Measurements from ENCODE around the gene TIMM17A. TPM values are rescaled to one million over a fixed set of nuclear protein-coding genes. Genes with fewer than 3 reads are reported as not detected.
"Not testable (repeated sequence)": the region's sequence is repeated elsewhere in the genome, so short reads cannot be mapped to it uniquely, and the experiment has no call there.

Gene TIMM17A
- total RNA-seq, 4 donors from 2014 or later: 18.7 to 34.9 (median 29.7) TPM

DNA sequence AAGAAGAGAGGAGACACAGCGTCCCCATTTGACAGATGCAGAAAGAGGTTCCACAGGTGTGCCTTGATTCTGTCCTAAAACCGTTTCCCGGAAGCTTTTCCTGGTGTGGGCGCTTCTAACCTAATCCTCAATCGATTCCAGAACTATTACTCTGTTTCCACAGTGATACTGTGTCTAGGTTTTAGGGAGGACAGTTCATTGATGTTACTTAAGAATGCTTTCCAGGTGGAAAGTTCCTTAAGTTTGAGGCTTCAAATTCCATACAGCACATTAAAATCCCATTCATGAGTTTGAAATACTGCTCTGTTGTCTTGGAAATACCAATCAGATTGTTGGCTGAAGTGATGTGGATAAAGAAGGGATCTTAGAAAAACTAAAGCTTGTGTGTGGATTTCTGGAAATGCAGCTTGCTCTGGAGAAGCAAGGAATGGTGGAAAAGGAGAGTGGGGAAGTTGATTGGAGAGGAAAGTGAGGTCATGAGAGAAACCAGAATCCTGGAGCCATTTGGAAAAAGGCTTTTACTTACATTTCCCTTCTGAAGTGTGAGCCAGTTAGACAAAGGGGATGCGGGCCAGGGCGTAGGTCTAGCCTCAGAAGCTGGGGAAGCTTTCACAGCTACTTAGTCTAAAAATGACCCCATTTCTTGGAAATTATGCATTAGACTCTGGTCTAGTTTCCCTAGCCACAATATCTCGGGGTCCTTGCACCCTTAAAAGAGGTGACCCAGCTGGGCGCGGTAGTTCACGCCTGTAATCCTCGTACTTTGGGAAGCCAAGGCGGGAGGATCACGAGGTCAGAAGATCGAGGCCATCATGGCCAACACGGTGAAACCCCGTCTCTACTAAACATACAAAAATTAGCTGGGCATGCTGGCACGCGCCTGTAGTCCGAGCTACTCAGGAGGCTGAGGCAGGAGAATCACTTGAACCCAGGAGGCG, 61.8 kb downstream of the TIMM17A start:
- Histone ChIP-seq H3K9me3 (no peaks in the 10 kb centered on the region), H3K4me1 (no peaks in the 10 kb centered on the region), H3K4me3 (no peak overlapping the region), H3K36me3 (no peaks in the 10 kb centered on the region), H3K27ac (no peak overlapping the region), H3K27me3 (no peaks in the 10 kb centered on the region)
- no peak for DNase-seq
- TF ChIP-seq POLR2A (IDR thresholded peaks at IDR 0.05): no peak
- TF ChIP-seq, protein P1, sequence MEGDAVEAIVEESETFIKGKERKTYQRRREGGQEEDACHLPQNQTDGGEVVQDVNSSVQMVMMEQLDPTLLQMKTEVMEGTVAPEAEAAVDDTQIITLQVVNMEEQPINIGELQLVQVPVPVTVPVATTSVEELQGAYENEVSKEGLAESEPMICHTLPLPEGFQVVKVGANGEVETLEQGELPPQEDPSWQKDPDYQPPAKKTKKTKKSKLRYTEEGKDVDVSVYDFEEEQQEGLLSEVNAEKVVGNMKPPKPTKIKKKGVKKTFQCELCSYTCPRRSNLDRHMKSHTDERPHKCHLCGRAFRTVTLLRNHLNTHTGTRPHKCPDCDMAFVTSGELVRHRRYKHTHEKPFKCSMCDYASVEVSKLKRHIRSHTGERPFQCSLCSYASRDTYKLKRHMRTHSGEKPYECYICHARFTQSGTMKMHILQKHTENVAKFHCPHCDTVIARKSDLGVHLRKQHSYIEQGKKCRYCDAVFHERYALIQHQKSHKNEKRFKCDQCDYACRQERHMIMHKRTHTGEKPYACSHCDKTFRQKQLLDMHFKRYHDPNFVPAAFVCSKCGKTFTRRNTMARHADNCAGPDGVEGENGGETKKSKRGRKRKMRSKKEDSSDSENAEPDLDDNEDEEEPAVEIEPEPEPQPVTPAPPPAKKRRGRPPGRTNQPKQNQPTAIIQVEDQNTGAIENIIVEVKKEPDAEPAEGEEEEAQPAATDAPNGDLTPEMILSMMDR (IDR thresholded peaks at IDR 0.05): no peak
- intact Hi-C loops (cut with DNase I; ENCODE audit: low total_unique reads): loop anchor here (5.0 kb wide), 1 partner anchor 105 kb away; the partner anchor contains the start of gene GPR37L1

DNA sequence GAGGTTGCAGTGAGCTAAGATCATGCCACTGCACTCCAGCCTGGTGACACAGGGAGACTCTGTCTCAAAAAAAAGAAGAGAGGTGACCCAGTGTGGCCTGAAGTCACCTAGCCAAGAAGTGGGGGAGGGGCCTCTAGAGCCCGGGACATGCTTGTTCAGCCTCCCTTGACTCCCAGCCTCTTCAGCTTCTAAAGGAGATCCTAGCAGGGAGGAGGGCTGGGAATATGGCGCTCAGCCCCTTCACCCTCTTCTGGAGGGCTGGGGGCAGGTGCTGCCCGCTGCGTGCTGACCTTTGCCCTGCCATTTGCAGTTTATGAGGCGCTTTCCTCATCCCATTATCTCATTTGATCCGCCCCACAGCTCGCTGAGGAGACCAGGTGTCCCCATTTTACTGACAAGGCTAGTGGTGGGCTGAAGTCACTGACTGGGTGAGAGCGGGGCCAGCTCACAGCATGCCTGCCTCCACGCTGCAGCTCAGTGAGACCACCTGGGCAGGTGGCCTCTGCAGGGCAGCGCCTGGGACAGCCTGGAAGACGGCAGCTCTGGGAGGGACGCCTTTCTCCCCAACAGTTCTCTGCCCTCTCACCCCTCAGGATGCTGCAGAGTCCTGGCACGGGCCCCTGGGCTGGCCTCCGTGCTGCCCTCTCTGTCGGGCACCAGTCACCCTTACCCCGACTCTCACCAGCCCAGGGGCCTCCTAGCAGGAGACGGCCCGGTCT, 62.6 kb downstream of the TIMM17A start:
- no peaks in the 10 kb centered on the region for H3K4me1 ChIP-seq
- no peak for DNase-seq
- no peak overlapping the region for H3K27ac ChIP-seq
- no peak overlapping the region for H3K4me3 ChIP-seq
- TF ChIP-seq, protein P1 (IDR thresholded peaks at IDR 0.05): no peak
- TF ChIP-seq POLR2A (IDR thresholded peaks at IDR 0.05): no peak
- no peaks in the 10 kb centered on the region for H3K27me3 ChIP-seq
- no peaks in the 10 kb centered on the region for H3K36me3 ChIP-seq
- intact Hi-C loops (cut with DNase I; ENCODE audit: low total_unique reads): loop anchor here (5.0 kb wide), 1 partner anchor 104 kb away; the partner anchor contains the start of gene GPR37L1
- no peaks in the 10 kb centered on the region for H3K9me3 ChIP-seq

DNA sequence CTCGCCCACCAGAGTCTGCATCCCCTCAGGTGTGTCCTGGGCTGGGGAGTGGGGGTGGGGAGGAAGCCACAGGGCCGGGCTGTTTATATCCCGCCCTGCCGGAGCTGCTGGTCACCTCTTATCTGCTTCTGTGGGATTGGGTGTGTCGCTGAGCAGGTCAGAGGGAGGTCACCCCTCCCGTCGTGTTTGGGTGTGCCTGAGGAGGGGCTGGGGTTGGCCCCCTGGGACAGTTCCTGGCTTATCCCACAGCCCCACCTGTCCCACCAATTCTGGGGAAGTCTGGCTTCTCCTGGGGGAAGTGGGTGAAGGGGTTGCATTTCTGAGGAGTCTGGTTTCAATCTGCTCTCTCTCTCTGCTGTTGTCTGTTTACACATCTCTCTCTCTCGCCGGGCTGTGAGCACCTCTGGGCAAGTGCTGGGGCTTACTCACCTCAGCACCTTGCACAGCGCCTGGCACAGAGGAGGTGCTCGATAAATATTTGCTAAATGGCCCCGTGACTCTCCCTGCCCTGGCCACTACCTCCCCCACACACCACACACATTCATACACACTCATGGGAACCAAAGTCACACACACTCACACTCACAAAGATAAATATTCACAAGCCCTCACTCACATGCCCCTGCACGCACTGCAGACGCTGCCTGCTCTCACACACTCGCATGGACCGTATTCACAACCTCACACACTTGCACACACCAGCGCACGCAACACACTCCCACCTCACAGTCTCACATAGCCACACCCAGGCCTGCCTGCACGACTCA, 63.3 kb downstream of the TIMM17A start:
- Histone ChIP-seq H3K27me3 (no peaks in the 10 kb centered on the region), H3K4me1 (no peaks in the 10 kb centered on the region), H3K36me3 (no peaks in the 10 kb centered on the region), H3K4me3 (no peak overlapping the region), H3K9me3 (no peaks in the 10 kb centered on the region), H3K27ac (no peak overlapping the region)
- intact Hi-C loops (cut with DNase I; ENCODE audit: low total_unique reads): loop anchor here (5.0 kb wide), 1 partner anchor 104 kb away; the partner anchor contains the start of gene GPR37L1
- TF ChIP-seq POLR2A (IDR thresholded peaks at IDR 0.05): no peak
- TF ChIP-seq, protein P1 (IDR thresholded peaks at IDR 0.05): no peak
- no peak for DNase-seq

DNA sequence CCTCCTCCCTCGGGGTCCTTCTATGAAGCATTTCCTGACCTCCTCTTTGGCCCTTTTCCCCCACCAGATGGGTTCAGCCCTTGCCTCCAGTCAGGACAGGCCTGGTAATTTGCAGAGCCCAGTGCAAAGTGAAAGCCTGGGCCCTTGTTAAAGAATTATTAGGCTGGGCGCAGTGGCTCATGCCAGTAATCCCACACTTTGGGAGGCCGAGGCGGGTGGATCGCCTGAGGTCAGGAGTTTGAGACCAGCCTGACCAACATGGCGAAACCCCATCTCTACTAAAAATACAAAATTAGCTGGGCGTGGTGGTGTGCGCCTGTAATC, 63.9 kb downstream of the TIMM17A start:
- H3K27ac ChIP-seq, H3K27me3 ChIP-seq, H3K9me3 ChIP-seq, H3K4me3 ChIP-seq, H3K4me1 ChIP-seq, H3K36me3 ChIP-seq, DNase-seq: not testable (repeated sequence)
- intact Hi-C loops (cut with DNase I; ENCODE audit: low total_unique reads): loop anchor here (5.0 kb wide), 1 partner anchor 103 kb away; the partner anchor contains the start of gene GPR37L1

Small RNA genes lying within 50 kb of the gene (microRNA-seq; reads per million reads assigned to microRNA genes)
- gene MIR6740 (ENCODE audit: borderline microRNAs expressed, borderline replicate concordance): not detected

Small RNA genes lying within 50 kb of the gene (small RNA-seq; reads per million reads assigned to genes)
- gene MIR6740 (not detected), gene RF00156 (not detected)

Other genes with a start within 250 kb of the TIMM17A start
- 10 to 100 TPM in 3 of 4 donors, 1 to 10 TPM in 1; 8.8 to 48.5 (median 35.2) TPM for gene IPO9, start 126.3 kb upstream of the TIMM17A start, total RNA-seq
- gene SHISA4, start 66.6 kb upstream of the TIMM17A start, total RNA-seq: 10 to 100 TPM in 2 of 4 donors, 1 to 10 TPM in 2; 2.1 to 52.8 (median 12.0) TPM
- gene LMOD1, start 9.0 kb upstream of the TIMM17A start, total RNA-seq: 100 to 1,000 TPM in 3 of 4 donors, 10 to 100 TPM in 1; 38.9 to 377 (median 147) TPM
- 10 to 100 TPM; 17.9 to 64.8 (median 41.7) TPM for gene RNPEP, start 27.1 kb downstream of the TIMM17A start, total RNA-seq
- 10 to 100 TPM in 1 of 4 donors, 1 to 10 TPM in 3; 1.0 to 67.7 (median 2.0) TPM for gene ELF3, start 55.1 kb downstream of the TIMM17A start, total RNA-seq
- under 1 TPM in 2 of 4 donors, not detected in 2; 0.09 to 0.21 TPM for gene GPR37L1, start 167.4 kb downstream of the TIMM17A start, total RNA-seq
- gene ARL8A, start 189.2 kb downstream of the TIMM17A start, total RNA-seq: 10 to 100 TPM in 3 of 4 donors, 1 to 10 TPM in 1; 4.6 to 86.2 (median 18.7) TPM
- gene PTPN7, start 205.1 kb downstream of the TIMM17A start, total RNA-seq: 1 to 10 TPM in 2 of 4 donors, under 1 TPM in 1, not detected in 1; 0.79 to 8.5 (median 1.8) TPM
- 1 to 10 TPM in 3 of 4 donors, not detected in 1; 3.5 to 7.2 (median 4.0) TPM for gene LGR6, start 238.3 kb downstream of the TIMM17A start, total RNA-seq